Mammary epithelial cell (primary cell): Measurements from ENCODE around the gene CDKAL1.

Experiments
- EZH2 ChIP-seq: IDR thresholded peaks from 2 replicates; pipeline ENCODE4 v1.6.1; 2012; ENCODE audit warnings: low read length, inconsistent platforms, borderline replicate concordance
- TF ChIP-seq, protein P1 (sequence below), 2 donors: IDR thresholded peaks in 1 of 2; conservative IDR thresholded peaks in 1 of 2; 2 replicates each; pipeline ENCODE4 v1.5.1; 2011 to 2012; ENCODE audit warnings: inconsistent platforms in 2 of 2, low read length in 2 of 2, mild to moderate bottlenecking in 2 of 2, control low read depth in 1 of 2, low read depth in 1 of 2; ENCODE audit not compliant: insufficient read depth in 1 of 2; ENCODE audit errors: extremely low read depth in 1 of 2

DNA sequence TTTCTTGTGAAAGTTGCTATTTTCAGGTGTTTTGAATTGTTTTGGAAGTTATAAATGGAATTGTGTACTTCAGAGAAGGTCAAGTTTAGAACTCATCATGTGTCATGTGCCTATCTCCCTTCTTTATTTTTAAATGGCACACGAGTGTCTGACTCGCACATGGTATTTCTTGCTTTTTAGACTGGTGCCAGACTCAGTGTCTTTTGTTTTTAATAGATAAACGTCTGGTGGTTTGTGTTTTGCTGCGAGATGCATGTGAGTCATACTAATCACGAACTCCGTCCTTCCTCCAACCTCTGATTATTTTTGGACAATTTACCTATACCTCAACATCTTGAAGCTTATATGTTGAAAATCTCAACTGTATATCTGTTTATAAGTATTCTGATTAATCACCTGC lies 292.1 kb downstream of the CDKAL1 start:
- TF ChIP-seq, protein P1, sequence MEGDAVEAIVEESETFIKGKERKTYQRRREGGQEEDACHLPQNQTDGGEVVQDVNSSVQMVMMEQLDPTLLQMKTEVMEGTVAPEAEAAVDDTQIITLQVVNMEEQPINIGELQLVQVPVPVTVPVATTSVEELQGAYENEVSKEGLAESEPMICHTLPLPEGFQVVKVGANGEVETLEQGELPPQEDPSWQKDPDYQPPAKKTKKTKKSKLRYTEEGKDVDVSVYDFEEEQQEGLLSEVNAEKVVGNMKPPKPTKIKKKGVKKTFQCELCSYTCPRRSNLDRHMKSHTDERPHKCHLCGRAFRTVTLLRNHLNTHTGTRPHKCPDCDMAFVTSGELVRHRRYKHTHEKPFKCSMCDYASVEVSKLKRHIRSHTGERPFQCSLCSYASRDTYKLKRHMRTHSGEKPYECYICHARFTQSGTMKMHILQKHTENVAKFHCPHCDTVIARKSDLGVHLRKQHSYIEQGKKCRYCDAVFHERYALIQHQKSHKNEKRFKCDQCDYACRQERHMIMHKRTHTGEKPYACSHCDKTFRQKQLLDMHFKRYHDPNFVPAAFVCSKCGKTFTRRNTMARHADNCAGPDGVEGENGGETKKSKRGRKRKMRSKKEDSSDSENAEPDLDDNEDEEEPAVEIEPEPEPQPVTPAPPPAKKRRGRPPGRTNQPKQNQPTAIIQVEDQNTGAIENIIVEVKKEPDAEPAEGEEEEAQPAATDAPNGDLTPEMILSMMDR (conservative IDR thresholded peaks at IDR 0.05 in 1 of 2, IDR thresholded peaks at IDR 0.05 in 1 of 2; ENCODE audit: extremely low read depth in 1 of 2, insufficient read depth in 1 of 2, low read depth in 1 of 2, low read length in 2 of 2): no peak
- TF ChIP-seq EZH2: no peak
